A673 (cell line): Measurements from ENCODE around the gene CARMIL3.
"Not testable (repeated sequence)": the region's sequence is repeated elsewhere in the genome, so short reads cannot be mapped to it uniquely, and the experiment has no call there.

Source experiments
- EZH2 ChIP-seq: fragments of 200-600 bp; sonication (generic); IDR thresholded peaks from 2 replicates; pipeline ENCODE4 v1.6.1; 2017; ENCODE audit warnings: borderline replicate concordance, low read depth, mild to moderate bottlenecking, mixed read lengths, antibody characterized with exemption, low read length; ENCODE audit not compliant: poor library complexity, severe bottlenecking
- TF ChIP-seq, protein P1 (sequence below): fragments of 300-800, 200-600 bp; sonication (generic); conservative IDR thresholded peaks from 2 replicates; pipeline ENCODE4 v1.5.1; 2017; ENCODE audit warnings: low read depth, mild to moderate bottlenecking, antibody characterized with exemption, low read length, moderate library complexity, mixed read lengths

DNA sequence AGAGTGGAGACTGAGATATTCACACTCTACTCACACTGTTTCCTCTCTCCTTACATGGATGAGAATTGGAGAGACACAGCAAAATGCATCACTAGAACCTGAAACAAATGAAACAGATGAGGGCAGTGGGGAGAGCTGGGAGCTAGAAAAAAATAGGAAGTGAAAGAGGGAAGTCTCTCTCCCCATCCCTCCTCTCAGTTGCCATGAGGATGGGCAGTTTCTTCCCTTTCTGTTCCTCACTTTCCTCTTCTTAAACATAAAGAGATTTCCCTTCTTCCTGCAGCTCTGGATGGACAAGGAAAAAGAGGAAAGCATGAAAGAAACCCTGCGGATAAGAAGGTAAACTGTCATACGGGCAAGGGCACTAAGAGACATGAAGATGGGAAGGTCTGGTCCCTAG is 2.8 kb upstream of the CARMIL3 start:
- TF ChIP-seq, protein P1, sequence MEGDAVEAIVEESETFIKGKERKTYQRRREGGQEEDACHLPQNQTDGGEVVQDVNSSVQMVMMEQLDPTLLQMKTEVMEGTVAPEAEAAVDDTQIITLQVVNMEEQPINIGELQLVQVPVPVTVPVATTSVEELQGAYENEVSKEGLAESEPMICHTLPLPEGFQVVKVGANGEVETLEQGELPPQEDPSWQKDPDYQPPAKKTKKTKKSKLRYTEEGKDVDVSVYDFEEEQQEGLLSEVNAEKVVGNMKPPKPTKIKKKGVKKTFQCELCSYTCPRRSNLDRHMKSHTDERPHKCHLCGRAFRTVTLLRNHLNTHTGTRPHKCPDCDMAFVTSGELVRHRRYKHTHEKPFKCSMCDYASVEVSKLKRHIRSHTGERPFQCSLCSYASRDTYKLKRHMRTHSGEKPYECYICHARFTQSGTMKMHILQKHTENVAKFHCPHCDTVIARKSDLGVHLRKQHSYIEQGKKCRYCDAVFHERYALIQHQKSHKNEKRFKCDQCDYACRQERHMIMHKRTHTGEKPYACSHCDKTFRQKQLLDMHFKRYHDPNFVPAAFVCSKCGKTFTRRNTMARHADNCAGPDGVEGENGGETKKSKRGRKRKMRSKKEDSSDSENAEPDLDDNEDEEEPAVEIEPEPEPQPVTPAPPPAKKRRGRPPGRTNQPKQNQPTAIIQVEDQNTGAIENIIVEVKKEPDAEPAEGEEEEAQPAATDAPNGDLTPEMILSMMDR, result not testable (repeated sequence)
- TF ChIP-seq EZH2, result not testable (repeated sequence)
